Islet of Langerhans (tissue), 1 donor: Measurements from ENCODE around the gene C19orf25.

ENCODE experiments used
- FAIRE-seq: peaks from one replicate; lab custom pipeline; 2011; peaks lifted over from hg19 to GRCh38; lab: Jason Lieb, UNC

C19orf25 gene

GRCh38 chr19:1429750-1430149 is 49.3 kb downstream of the C19orf25 start:
- no peak for FAIRE-seq

GRCh38 chr19:1428738-1429391 is 50.1 kb downstream of the C19orf25 start:
- no peak for FAIRE-seq

DNA sequence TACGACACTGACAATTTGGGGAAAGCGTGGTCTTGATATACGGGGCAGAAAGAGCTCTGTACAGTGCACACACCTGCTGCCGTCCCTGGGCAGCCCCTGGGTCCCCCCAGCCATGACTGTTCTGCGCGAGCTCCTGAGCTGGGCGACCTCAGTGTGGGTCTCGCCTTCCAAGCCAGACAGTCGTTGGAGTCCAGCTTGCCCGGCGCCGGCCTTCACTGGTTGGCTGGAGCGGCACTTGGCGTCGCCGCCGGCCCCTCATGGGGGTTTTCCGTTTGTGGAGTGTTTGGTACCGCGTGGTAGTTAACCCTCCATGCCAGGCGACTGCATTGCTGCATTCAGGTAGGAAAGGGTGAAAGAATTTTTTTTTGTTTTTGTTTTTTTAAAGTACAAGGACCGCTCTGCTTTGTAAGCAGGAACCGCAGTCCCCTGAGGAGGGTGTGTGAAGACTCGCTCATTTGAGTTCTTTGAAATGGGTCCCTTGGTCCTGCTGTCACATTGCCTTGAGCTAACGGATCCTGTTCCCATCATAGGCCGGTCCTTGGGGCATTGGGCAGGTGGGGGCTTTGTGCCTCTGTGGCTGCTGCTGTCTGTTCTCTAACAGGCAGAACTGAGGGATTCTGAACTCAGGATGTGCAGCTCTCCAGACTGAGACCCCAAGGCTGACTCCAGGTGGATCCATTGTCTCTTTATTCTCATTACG is 51.6 kb downstream of the C19orf25 start:
- no peak for FAIRE-seq

GRCh38 chr19:1426736-1427135 is 52.3 kb downstream of the C19orf25 start:
- FAIRE-seq: no peak

DNA sequence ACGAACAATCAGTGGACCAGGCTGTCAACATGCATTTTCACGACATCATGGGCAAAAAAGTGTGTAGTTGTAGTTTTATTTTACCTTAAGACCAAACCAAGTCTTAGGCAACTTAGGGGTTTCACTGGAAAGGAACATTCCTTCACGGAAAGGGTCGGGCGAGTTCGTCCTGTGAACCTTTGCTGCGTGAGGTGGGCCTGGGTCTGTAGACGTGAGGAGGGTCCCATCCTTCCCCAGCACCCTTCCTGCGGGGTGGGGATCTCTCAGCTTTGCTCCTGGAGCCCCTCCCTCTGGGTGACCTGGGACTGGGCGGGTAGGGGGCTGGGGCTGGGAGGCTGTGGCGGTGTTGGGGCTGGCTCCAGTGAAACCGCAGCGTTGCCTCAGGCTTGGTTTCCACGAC is 53.1 kb downstream of the C19orf25 start:
- no peak for FAIRE-seq

GRCh38 chr19:1425102-1425837 is 53.7 kb downstream of the C19orf25 start:
- no peak for FAIRE-seq

- no peak for FAIRE-seq
Observed at GRCh38 chr19:1424192-1424955, 54.6 kb downstream of the C19orf25 start.

DNA sequence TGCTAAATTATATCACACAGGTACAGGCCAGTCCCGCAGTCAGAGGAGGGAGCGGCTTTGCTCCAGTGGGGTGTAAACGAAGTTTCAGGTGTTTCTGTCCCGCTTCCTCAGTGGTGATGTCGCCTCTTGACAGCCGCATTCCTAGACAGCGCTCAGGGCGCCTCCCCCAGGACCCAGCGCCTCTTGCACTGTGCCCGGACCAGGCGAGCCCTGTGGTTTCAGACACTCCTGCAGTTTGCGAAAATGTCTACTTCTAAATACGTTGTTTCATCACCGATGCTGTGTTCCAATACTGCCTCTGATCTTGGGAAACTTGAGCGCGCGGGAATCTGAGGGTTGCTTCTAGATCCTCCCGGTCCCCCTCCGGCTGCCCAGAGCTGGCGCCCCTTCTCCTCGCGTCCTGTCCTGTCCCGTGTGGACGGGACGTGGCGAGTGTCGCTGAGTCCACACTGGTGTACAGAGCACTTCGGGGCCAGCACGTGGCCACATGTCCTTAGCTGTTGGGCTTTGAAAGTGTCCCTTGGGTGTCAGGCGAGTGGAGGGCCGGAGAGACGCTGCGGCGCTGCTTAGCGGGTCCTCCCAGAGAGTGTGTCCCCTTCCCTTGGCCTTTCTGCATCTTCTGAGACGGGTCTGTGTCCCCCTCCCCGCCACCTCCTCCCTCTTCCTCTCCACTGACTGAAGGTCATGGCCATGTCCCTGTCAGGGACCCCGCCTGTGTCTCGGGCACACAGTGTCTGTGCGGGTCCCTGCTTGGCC is 55.4 kb downstream of the C19orf25 start:
- FAIRE-seq: no peak
